ENCODE results near the gene RPGR.

GRCh38 chrX:38220024-38220414 is 107.3 kb downstream of the RPGR start:
- TF ChIP-seq CTCF (IDR thresholded peaks at IDR 0.05; ENCODE audit: low read length) (no peak), EZH2 (IDR thresholded peaks at IDR 0.05; ENCODE audit: borderline replicate concordance, low read length) (no peak)

Measured in OCI-LY1 (cell line).